Left lung (tissue), 14 donors: ENCODE results near the gene FOXQ1. TPM values are rescaled to one million over a fixed set of nuclear protein-coding genes. Genes with fewer than 3 reads are reported as not detected.

Experiments used
- ATAC-seq: fragments of 200-7000 bp; cut with Tn5 transposase; one replicate; pipeline ENCODE4 v1.9.1; 2020; ENCODE audit warnings: moderate library complexity
- DNase-seq, 4 donors: peaks; one replicate each; pipeline ENCODE4 v3.0.0-alpha.2; 2013 to 2020
- H3K27ac ChIP-seq, 2 donors: fragments of 200-600 bp; sonication (generic) in 1 of 2; one replicate each; pipeline versions ENCODE4 v1.5.0 to v1.8.0; 2020 to 2021
- H3K27me3 ChIP-seq, 2 donors: fragments of 200-600 bp; sonication (generic) in 1 of 2; one replicate each; pipeline versions ENCODE4 v1.5.0 to v1.8.0; 2020 to 2021
- H3K36me3 ChIP-seq, 2 donors: fragments of 200-600 bp; sonication (generic) in 1 of 2; one replicate each; pipeline versions ENCODE4 v1.5.0 to v1.8.0; 2020 to 2021
- H3K4me1 ChIP-seq, 2 donors: fragments of 200-600 bp; one replicate each; pipeline ENCODE4 v1.8.0; 2021
- H3K4me3 ChIP-seq, 2 donors: fragments of 200-600 bp; sonication (generic) in 1 of 2; one replicate each; pipeline versions ENCODE4 v1.5.0 to v1.8.0; 2020 to 2021; ENCODE audit warnings: mild to moderate bottlenecking in 1 of 2
- H3K9me3 ChIP-seq, 2 donors: fragments of 200-600 bp; sonication (generic) in 1 of 2; one replicate each; pipeline versions ENCODE4 v1.5.0 to v1.8.0; 2020 to 2021
- intact Hi-C, 2 donors: fragments of 100-400 bp; cut with DNase I; formaldehyde crosslinking; loops; one replicate each; pipeline versions ENCODE4 v1.11.2 to v1.14.2; 2022
- long read RNA-seq, 12 donors: library from polyadenylated mRNA in 2 of 12; unstranded in 2 of 12; transcript quantifications; one replicate each; pipeline ENCODE4 v2.0.0 and lab custom pipeline, GENCODE V29; 2019 to 2026
- polyA plus RNA-seq, 6 donors: library from polyadenylated mRNA; unstranded; fragments of 120-200 nt; gene quantifications; one replicate each; pipeline ENCODE4 v1.2.1, GENCODE V29; 2013; ENCODE audit not compliant: insufficient read length in 6 of 6
- total RNA-seq, 2 donors: library from RNA; stranded (reverse); fragmentation: NEBNext Ultra II Directional; extraction: Animal tissue kit (Norgen Biotek cat#: 25700); gene quantifications; one replicate each; pipeline ENCODE4 v1.2.1, GENCODE V29; 2021
- TF ChIP-seq, protein P1 (sequence below), 2 donors: fragments of 200-600 bp; sonication (generic) in 1 of 2; IDR thresholded peaks; one replicate each; pipeline versions ENCODE4 v1.5.0 to v1.8.0; 2021; ENCODE audit warnings: antibody characterized with exemption in 2 of 2
- donor health status: DM: no; HTN: yes; CAD: no.
- donor health status: DM: no; HTN: no; CAD: no.

Gene FOXQ1, protein sequence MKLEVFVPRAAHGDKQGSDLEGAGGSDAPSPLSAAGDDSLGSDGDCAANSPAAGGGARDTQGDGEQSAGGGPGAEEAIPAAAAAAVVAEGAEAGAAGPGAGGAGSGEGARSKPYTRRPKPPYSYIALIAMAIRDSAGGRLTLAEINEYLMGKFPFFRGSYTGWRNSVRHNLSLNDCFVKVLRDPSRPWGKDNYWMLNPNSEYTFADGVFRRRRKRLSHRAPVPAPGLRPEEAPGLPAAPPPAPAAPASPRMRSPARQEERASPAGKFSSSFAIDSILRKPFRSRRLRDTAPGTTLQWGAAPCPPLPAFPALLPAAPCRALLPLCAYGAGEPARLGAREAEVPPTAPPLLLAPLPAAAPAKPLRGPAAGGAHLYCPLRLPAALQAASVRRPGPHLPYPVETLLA
- total RNA-seq, result 10 to 100 TPM in 1 of 2 donors, 1 to 10 TPM in 1; 6.4 to 12.1 TPM
- polyA plus RNA-seq, result 1 to 10 TPM; 2.0 to 4.4 (median 3.2) TPM
- long read RNA-seq, donor 1, partial matches to known transcripts, result 0 of 4 reads
- long read RNA-seq, donor 1, other reads (novel, unspliced or antisense), result 0 of 4 reads
- long read RNA-seq, donor 2, transcript FOXQ1-201 (1 exons, 2,309 nt), result major isoform, 11 of 11 reads
- long read RNA-seq, donor 2, partial matches to known transcripts, result 0 of 11 reads
- long read RNA-seq, donor 2, other reads (novel, unspliced or antisense), result 0 of 11 reads
- long read RNA-seq, donor 3, partial matches to known transcripts, result 0 of 4 reads
- long read RNA-seq, donor 3, other reads (novel, unspliced or antisense), result 0 of 4 reads
- long read RNA-seq, donor 4, result 0 reads
- long read RNA-seq, donor 5, transcript FOXQ1-201 (1 exons, 2,309 nt), result major isoform, 7 of 7 reads
- long read RNA-seq, donor 5, partial matches to known transcripts, result 0 of 7 reads
- long read RNA-seq, donor 5, other reads (novel, unspliced or antisense), result 0 of 7 reads
- long read RNA-seq, donor 6, partial matches to known transcripts, result 0 of 3 reads
- long read RNA-seq, donor 6, other reads (novel, unspliced or antisense), result 0 of 3 reads
- long read RNA-seq, donor 7, result 0 reads
- long read RNA-seq, donor 8, partial matches to known transcripts, result 0 of 2 reads
- long read RNA-seq, donor 8, other reads (novel, unspliced or antisense), result 0 of 2 reads
- long read RNA-seq, donor 9, result 0 reads
- long read RNA-seq, donor 10, partial matches to known transcripts, result 0 of 2 reads
- long read RNA-seq, donor 10, other reads (novel, unspliced or antisense), result 0 of 2 reads
- long read RNA-seq, donor 11, transcript FOXQ1-201 (1 exons, 2,309 nt), result major isoform, 9 of 9 reads
- long read RNA-seq, donor 11, partial matches to known transcripts, result 0 of 9 reads
- long read RNA-seq, donor 11, other reads (novel, unspliced or antisense), result 0 of 9 reads
- long read RNA-seq, donor 12, partial matches to known transcripts, result 0 of 4 reads
- long read RNA-seq, donor 12, other reads (novel, unspliced or antisense), result 0 of 4 reads

DNA sequence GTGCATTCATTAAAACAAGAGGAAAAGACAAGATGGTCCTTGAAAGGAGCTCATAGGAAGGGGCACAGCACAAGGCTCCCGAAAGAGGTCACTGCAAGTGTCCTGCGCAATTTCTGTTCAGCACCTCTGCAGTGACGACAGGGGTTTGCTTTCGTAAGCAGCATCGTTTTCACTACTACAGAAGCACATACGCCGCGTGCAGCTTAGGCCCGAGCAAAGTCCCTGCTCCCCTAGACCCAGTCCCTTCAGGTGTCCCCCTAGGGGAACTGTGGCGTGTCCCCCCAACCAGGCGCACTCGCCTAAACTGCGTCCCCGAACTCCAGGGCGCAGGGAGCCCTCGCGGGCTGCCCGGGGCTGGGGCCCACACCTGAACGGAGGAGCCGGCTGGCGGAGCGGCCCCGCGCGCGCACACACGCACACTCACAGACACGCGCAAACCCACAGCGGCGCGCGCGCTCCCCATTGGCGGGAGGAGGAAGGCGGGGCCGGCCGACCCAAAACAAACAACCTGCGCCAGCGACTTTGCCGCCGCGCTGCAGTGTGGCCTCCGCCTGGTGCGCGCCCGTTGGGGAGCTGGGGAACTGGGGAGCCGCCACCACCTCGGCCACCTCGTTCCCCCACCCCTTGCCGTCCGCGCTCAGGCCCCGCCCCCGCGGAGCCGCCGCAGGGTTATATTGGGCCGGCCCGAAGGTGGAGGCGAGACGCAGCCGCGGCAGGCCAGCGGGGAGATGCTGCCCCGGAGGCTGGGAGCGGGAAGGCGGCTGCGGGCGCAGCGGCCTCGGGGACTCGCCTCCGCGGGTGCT lies at the start of gene FOXQ1:
Gene FOXQ1 (plus strand): TSS at position 699 of the 803 bp plus-strand sequence. CDS start 607 bp downstream, outside the sequence.
- ATAC-seq, result peak; percentile 84
- intact Hi-C loops, result no loop called here
- peaks cover 27 to 98% of the 10 kb centered on the region in 2 donors for H3K27me3 ChIP-seq

DNA sequence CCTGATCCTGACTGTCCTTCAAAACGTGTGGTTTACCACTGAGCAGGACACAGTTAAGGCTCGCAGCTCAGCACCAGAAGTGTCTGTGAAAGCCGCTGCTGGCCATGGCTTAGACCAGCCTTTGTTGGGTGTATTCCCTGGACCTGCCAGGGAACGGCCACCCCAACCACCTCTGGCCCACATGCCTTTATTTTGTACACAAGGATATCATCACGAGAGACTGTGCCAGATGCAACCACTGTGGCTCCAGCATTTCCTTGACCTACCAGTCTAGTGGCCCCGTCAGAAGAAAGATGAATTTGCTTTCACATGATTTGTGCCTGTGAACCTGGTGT lies 49.2 kb upstream of the FOXQ1 start:
- Histone ChIP-seq H3K27me3 (no peaks in the 10 kb centered on the region), H3K4me1 (no peaks in the 10 kb centered on the region), H3K36me3 (no peaks in the 10 kb centered on the region), H3K27ac (no peak overlapping the region), H3K9me3 (no peaks in the 10 kb centered on the region), H3K4me3 (no peak overlapping the region)
- TF ChIP-seq, protein P1, sequence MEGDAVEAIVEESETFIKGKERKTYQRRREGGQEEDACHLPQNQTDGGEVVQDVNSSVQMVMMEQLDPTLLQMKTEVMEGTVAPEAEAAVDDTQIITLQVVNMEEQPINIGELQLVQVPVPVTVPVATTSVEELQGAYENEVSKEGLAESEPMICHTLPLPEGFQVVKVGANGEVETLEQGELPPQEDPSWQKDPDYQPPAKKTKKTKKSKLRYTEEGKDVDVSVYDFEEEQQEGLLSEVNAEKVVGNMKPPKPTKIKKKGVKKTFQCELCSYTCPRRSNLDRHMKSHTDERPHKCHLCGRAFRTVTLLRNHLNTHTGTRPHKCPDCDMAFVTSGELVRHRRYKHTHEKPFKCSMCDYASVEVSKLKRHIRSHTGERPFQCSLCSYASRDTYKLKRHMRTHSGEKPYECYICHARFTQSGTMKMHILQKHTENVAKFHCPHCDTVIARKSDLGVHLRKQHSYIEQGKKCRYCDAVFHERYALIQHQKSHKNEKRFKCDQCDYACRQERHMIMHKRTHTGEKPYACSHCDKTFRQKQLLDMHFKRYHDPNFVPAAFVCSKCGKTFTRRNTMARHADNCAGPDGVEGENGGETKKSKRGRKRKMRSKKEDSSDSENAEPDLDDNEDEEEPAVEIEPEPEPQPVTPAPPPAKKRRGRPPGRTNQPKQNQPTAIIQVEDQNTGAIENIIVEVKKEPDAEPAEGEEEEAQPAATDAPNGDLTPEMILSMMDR (IDR thresholded peaks at IDR 0.05), result no peak
- ATAC-seq (no peak), DNase-seq (no peak)
- intact Hi-C loops, result no loop called here

More for the DNA sequence above, at the start of gene FOXQ1:
- H3K4me3 ChIP-seq, result peak within 1 kb of the TSS; percentile 34 to 49
- peaks cover 0 to 43% of the 10 kb centered on the region in 2 donors for H3K4me1 ChIP-seq
- no peaks in the 10 kb centered on the region for H3K36me3 ChIP-seq
- peak within 1 kb of the TSS; percentile 63 to 77 for H3K27ac ChIP-seq
- H3K9me3 ChIP-seq, result no peaks in the 10 kb centered on the region
- TF ChIP-seq, protein P1 (IDR thresholded peaks at IDR 0.05), result no peak
- peak; percentile 70 to 93 (median 80) for DNase-seq

DNA sequence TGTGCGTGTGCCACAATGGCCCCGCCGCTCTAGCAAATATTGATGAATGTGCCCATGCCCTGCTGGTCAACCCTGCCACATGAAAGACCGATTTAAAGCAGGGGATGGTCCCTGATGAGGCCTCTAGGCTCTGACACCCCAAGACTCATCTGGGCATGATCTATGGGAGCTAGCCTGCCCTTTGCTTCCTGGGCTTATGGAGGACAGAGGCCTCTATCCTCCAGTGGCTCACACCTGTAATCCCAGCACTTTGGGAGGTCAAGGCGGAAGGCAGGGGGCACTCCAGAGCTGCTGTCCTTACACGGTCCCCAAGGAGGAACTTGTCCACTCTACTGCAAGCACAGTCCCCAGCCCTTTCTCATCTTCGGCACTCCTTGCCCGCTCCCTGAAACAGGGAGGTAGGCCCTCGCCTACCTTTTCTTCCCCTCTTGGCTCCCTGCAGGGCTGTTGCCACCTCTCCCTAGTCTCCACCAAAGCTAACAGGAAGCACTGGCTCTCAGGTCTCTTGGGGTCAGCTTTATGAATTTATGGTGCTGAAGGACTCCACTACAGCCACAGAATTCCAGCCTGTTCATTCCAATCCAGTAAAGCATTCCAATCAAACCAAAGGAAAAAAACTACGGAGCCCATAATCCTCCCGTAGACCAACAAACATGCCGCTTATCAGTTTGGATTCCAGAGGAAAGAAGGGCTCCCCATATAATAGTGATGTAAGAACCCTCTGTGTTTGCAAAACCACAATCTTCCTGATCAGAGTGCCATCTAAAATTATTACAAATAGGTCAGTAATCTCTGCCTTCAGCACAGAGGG lies 48.7 kb upstream of the FOXQ1 start:
- Histone ChIP-seq H3K4me1 (no peaks in the 10 kb centered on the region), H3K4me3 (no peak overlapping the region), H3K9me3 (no peaks in the 10 kb centered on the region), H3K27ac (no peak overlapping the region), H3K27me3 (no peaks in the 10 kb centered on the region), H3K36me3 (no peaks in the 10 kb centered on the region)
- DNase-seq, result no peak
- ATAC-seq, result peak; percentile 87
- intact Hi-C loops, result no loop called here
- TF ChIP-seq, protein P1 (IDR thresholded peaks at IDR 0.05), result no peak

DNA sequence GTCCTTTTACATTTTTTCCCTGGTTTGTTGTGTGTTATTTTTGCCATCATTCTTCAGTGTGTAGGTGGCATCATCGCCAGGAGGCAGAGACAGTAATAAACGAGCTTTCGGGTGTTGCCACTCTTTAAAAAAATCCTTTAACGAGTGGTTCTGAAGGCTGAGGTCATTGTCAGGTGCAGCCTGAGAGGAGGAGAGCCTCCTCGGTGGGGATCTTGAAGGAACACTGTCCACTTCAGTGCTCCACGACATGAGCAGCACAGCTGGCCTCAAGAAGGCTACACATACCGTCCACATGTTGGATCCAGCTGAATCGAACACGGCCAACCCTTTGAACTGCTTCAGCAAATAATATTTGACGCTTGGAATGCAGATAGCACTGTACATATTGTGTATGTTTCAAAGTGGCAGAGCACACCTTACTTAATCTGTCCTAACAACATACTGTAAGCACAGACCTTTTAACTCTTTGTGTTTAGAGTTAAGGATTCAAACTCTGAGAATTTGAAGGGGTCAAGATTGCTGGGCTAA lies 48.0 kb upstream of the FOXQ1 start:
- no peak overlapping the region for H3K27ac ChIP-seq
- TF ChIP-seq, protein P1 (IDR thresholded peaks at IDR 0.05), result no peak
- no peaks in the 10 kb centered on the region for H3K4me1 ChIP-seq
- no peak overlapping the region for H3K4me3 ChIP-seq
- no peak for DNase-seq
- no peaks in the 10 kb centered on the region for H3K9me3 ChIP-seq
- no peaks in the 10 kb centered on the region for H3K36me3 ChIP-seq
- intact Hi-C loops, result no loop called here
- no peaks in the 10 kb centered on the region for H3K27me3 ChIP-seq
- ATAC-seq, result no peak
